Right lobe of liver (tissue), 6 donors: ENCODE measurements around the gene TOB2. TPM values are rescaled to one million over a fixed set of nuclear protein-coding genes. Genes with fewer than 3 reads are reported as not detected.

Experiments
- ATAC-seq, 4 donors: fragments of 200-7000 bp; cut with Tn5 transposase; one replicate each; pipeline ENCODE4 v1.9.1; 2020; ENCODE audit warnings: mild to moderate bottlenecking in 4 of 4, moderate library complexity in 4 of 4
- DNase-seq, 3 donors: peaks; one replicate each; pipeline ENCODE4 v3.0.0-alpha.2; 2020
- H3K27ac ChIP-seq, 3 donors: fragments of 200-600 bp; one replicate each; pipeline ENCODE4 v1.8.0; 2022
- H3K27me3 ChIP-seq, 2 donors: fragments of 200-600 bp; one replicate each; pipeline ENCODE4 v1.8.0; 2022
- H3K36me3 ChIP-seq, 4 donors: fragments of 200-600 bp; sonication (generic) in 1 of 4; one replicate each; pipeline versions ENCODE4 v1.5.1 to v1.8.0; 2017 to 2022; ENCODE audit warnings: control low read depth in 1 of 4
- H3K4me1 ChIP-seq, 4 donors: fragments of 200-600 bp; sonication (generic) in 1 of 4; one replicate each; pipeline versions ENCODE4 v1.5.1 to v1.8.0; 2017 to 2022; ENCODE audit warnings: control low read depth in 1 of 4
- H3K4me3 ChIP-seq, 3 donors: fragments of 200-600 bp; one replicate each; pipeline ENCODE4 v1.8.0; 2022
- H3K9me3 ChIP-seq, 4 donors: fragments of 200-600 bp; sonication (generic) in 1 of 4; one replicate each; pipeline versions ENCODE4 v1.5.1 to v1.8.0; 2017 to 2022; ENCODE audit warnings: control low read depth in 1 of 4
- CTCF ChIP-seq, 4 donors: fragments of 200-600 bp in 3 of 4; fragments of 450-650 bp in 1 of 4; IDR thresholded peaks; one replicate each; pipeline versions ENCODE4 v1.5.1 to v1.8.0; 2016 to 2022; ENCODE audit warnings: antibody characterized with exemption in 4 of 4, mild to moderate bottlenecking in 2 of 4
- POLR2A ChIP-seq: fragments of 450-650 bp; IDR thresholded peaks from one replicate; pipeline ENCODE4 v1.6.1; 2017; ENCODE audit warnings: antibody characterized with exemption, mild to moderate bottlenecking
- WGBS: methylation state at CpG from one replicate; pipeline ENCODE4 v1.1.6; 2018; ENCODE audit warnings: low coverage, low lambda C conversion rate; ENCODE audit not compliant: insufficient coverage; ENCODE audit errors: missing lambda C conversion rate; 5-methylcytosine and 5-hydroxymethylcytosine counted together
- intact Hi-C, 2 donors: fragments of 100-400 bp; cut with DNase I; formaldehyde crosslinking; loops; one replicate each; pipeline versions ENCODE4 v1.11.2 to v1.14.1; 2022
- total RNA-seq, 6 experiments: library from RNA; depleted of rRNA in 2 of 6; stranded (reverse); fragments of >200 nt in 2 of 6; fragmentation: NEBNext Ultra II Directional in 3 of 6; extraction: Animal tissue kit (Norgen Biotek cat#: 25700) in 3 of 6; gene quantifications; one replicate each; pipeline versions ENCODE4 v1.1.0 to v1.2.4, GENCODE V29; 2016 to 2023
- donor health status: DM: no; HTN: yes; CAD: no.
- donor health status: DM: no; HTN: no; CAD: no.
- donor health status: DM: no; HTN: no; CAD: no.
- donor health status: DM: no; HTN: yes; CAD: no.
- donor health status: DM: no; HTN: yes; CAD: no.

Gene TOB2
- total RNA-seq, 6 experiments from 2014 or later, result 11.6 to 33.4 (median 19.4) TPM

- no peak for DNase-seq
- Histone ChIP-seq H3K4me3 (no peak overlapping the region), H3K36me3 (no peaks in the 10 kb centered on the region), H3K4me1 (peaks cover 0 to 70% (median 27%) of the 10 kb centered on the region in 4 donors), H3K27ac (peak overlapping the region in 2 of 3 donors; percentile 37 to 71), H3K27me3 (no peaks in the 10 kb centered on the region), H3K9me3 (no peaks in the 10 kb centered on the region)
- ATAC-seq, result no peak
- WGBS, result 67% methylated on average over 1 of the region's 2 CpGs
- TF ChIP-seq CTCF (IDR thresholded peaks at IDR 0.05) (no peak), POLR2A (no peak)
- intact Hi-C loops, result no loop called here
These were observed 31.9 kb upstream of the TOB2 start for GRCh38 chr22:41478473-41478872.

- DNase-seq, result no peak
- Histone ChIP-seq H3K4me1 (peaks cover 0 to 67% (median 36%) of the 10 kb centered on the region in 4 donors), H3K27ac (peak overlapping the region in 2 of 3 donors; percentile 31 to 57), H3K36me3 (no peaks in the 10 kb centered on the region), H3K27me3 (no peaks in the 10 kb centered on the region), H3K9me3 (no peaks in the 10 kb centered on the region), H3K4me3 (no peak overlapping the region)
- TF ChIP-seq POLR2A (no peak), CTCF (IDR thresholded peaks at IDR 0.05) (no peak)
- peak; percentile 30 to 52 (median 43) for ATAC-seq
- intact Hi-C loops, result no loop called here
- 76% methylated on average over 6 of the region's 6 CpGs for WGBS
These were observed 28.4 kb upstream of the TOB2 start for GRCh38 chr22:41474872-41475451.

- intact Hi-C loops, result no loop called here
- WGBS, result 53% methylated on average over 2 of the region's 2 CpGs
- Histone ChIP-seq H3K4me3 (no peak overlapping the region), H3K9me3 (no peaks in the 10 kb centered on the region), H3K27ac (no peak overlapping the region), H3K36me3 (peaks cover 0 to 8% (median 2%) of the 10 kb centered on the region in 4 donors), H3K27me3 (no peaks in the 10 kb centered on the region), H3K4me1 (peaks cover 0 to 61% (median 27%) of the 10 kb centered on the region in 4 donors)
- TF ChIP-seq CTCF (IDR thresholded peaks at IDR 0.05), result no peak
- no peak for TF ChIP-seq POLR2A
- DNase-seq, result no peak
- ATAC-seq, result no peak
These were observed 25.0 kb upstream of the TOB2 start for GRCh38 chr22:41471568-41471967.

GRCh38 chr22:41470886-41471285 is 24.3 kb upstream of the TOB2 start:
- intact Hi-C loops, result no loop called here
- no peak for DNase-seq
- no peak for ATAC-seq
- Histone ChIP-seq H3K9me3 (no peaks in the 10 kb centered on the region), H3K27me3 (no peaks in the 10 kb centered on the region), H3K4me3 (no peak overlapping the region), H3K36me3 (peaks cover 0 to 15% (median 6%) of the 10 kb centered on the region in 4 donors), H3K27ac (no peak overlapping the region), H3K4me1 (peaks cover 0 to 54% (median 24%) of the 10 kb centered on the region in 4 donors)
- TF ChIP-seq CTCF (IDR thresholded peaks at IDR 0.05) (no peak), POLR2A (no peak)
- 91% methylated on average over 1 of the region's 2 CpGs for WGBS
